ENCODE measurements around the gene SSTR3.

SSTR3 gene

GRCh38 chr22:37197451-37198257 is 14.6 kb downstream of the SSTR3 start:
- no peak for DNase-seq (ENCODE audit: low read depth in 2 of 2)

GRCh38 chr22:37196539-37197450 is 15.5 kb downstream of the SSTR3 start:
- no peak for DNase-seq (ENCODE audit: low read depth in 2 of 2)

- DNase-seq (ENCODE audit: low read depth in 2 of 2) = no peak
Observed at GRCh38 chr22:37195921-37196320, 16.4 kb downstream of the SSTR3 start.

GRCh38 chr22:37194750-37195149 is 17.5 kb downstream of the SSTR3 start:
- DNase-seq (ENCODE audit: low read depth in 2 of 2) = no peak

- no peak for DNase-seq (ENCODE audit: low read depth in 2 of 2)
Observed at GRCh38 chr22:37193629-37194191, 18.6 kb downstream of the SSTR3 start.

- no peak for DNase-seq (ENCODE audit: low read depth in 2 of 2)
Observed at GRCh38 chr22:37192741-37193140, 19.5 kb downstream of the SSTR3 start.

GRCh38 chr22:37192204-37192603 is 20.1 kb downstream of the SSTR3 start:
- DNase-seq (ENCODE audit: low read depth in 2 of 2) = no peak

GRCh38 chr22:37190262-37190780 is 22.0 kb downstream of the SSTR3 start:
- no peak for DNase-seq (ENCODE audit: low read depth in 2 of 2)

GRCh38 chr22:37188901-37189466 is 23.3 kb downstream of the SSTR3 start:
- DNase-seq (ENCODE audit: low read depth in 2 of 2) = no peak

GRCh38 chr22:37187891-37188761 is 24.2 kb downstream of the SSTR3 start, which contains the start of gene C1QTNF6:
Gene C1QTNF6, minus strand, starts transcription at chr22:37188247. Its CDS starts 34 bp downstream, at chr22:37188213.
- no peak for DNase-seq (ENCODE audit: low read depth in 2 of 2)

GRCh38 chr22:37187552-37187890 is 24.8 kb downstream of the SSTR3 start:
- DNase-seq (ENCODE audit: low read depth in 2 of 2) = no peak

GRCh38 chr22:37186997-37187522 is 25.2 kb downstream of the SSTR3 start:
- DNase-seq (ENCODE audit: low read depth in 2 of 2) = no peak

- DNase-seq (ENCODE audit: low read depth in 2 of 2) = no peak
Observed at GRCh38 chr22:37186228-37186996, 25.9 kb downstream of the SSTR3 start.

- DNase-seq (ENCODE audit: low read depth in 2 of 2) = no peak
Observed at GRCh38 chr22:37185646-37186227, 26.5 kb downstream of the SSTR3 start.

GRCh38 chr22:37184816-37185541 is 27.3 kb downstream of the SSTR3 start:
- DNase-seq (ENCODE audit: low read depth in 2 of 2) = no peak

GRCh38 chr22:37184380-37184755 is 27.9 kb downstream of the SSTR3 start:
- no peak for DNase-seq (ENCODE audit: low read depth in 2 of 2)

- no peak for DNase-seq (ENCODE audit: low read depth in 2 of 2)
Observed at GRCh38 chr22:37183432-37184379, 28.6 kb downstream of the SSTR3 start.

- no peak for DNase-seq (ENCODE audit: low read depth in 2 of 2)
Observed at GRCh38 chr22:37182949-37183245, 29.4 kb downstream of the SSTR3 start.
